SK-N-MC (cell line): ENCODE measurements around the gene DMTF1.

Source experiments
- EZH2 ChIP-seq: fragments of 200-600 bp; sonication (generic); IDR thresholded peaks from one replicate; pipeline ENCODE4 v1.6.1; 2017; ENCODE audit warnings: antibody characterized with exemption
- POLR2AphosphoS5 ChIP-seq: IDR thresholded peaks from 2 replicates; pipeline ENCODE4 v1.6.1; 2012; ENCODE audit warnings: mild to moderate bottlenecking, low read depth, low read length, borderline replicate concordance

DNA sequence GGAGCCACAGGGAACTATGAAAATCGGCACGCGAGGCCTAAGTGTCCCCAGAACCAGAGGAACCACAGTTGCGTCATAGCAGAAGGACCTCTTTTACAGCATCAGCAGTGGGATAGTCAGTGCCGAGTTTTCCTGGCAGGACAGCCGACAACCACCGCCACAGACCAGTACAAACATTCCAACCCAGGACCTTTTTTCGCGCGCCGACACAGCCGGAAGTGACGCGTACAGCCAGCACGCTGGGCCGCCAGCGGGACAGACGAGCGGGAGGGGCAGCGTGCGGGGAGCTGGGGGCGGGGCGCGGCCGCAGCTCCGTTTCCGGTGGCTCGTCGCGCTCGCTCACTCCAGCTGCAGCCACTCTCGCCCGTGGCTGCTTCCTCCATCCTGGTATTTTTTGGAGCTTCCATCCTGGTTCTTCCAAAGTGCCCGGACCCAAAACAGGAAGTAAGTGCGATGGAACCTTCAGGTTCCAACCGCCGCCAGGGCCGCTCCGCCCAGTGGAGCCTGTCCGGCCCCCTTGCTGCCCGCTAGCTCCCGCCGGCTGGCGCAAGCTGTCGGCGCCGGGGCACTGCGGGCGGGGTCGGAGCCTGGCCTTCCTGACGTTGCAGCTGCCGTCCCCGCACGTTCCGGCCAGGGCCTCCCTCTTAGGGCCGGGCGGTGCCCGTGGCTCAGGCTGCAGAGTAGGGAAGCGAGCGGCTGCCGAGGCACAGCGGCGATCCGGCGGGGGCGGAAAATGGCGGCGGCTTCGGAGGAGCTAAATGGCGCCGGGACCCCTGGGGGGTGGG, at the start of gene DMTF1:
- TF ChIP-seq POLR2AphosphoS5: peak; percentile 87
- TF ChIP-seq EZH2: no peak
